PC-9 (cell line): ENCODE results near the gene STAP2. TPM values are rescaled to one million over a fixed set of nuclear protein-coding genes. Genes with fewer than 3 reads are reported as not detected.
A peak's percentile ranks its signal among the peaks of the same experiment; 100 is the strongest.

ENCODE experiments used
- BruUV-seq: library from RNA; stranded (reverse); fragments of 400-500 nt; replicated peaks from 2 replicates; lab custom pipeline; 2021; lab: Mats Ljungman, UMichigan
- CTCF ChIA-PET: fragments of 300-600 bp; sonication (Branson Sonifier 250); formaldehyde crosslinking; loops from one replicate; lab custom pipeline; 2022; ENCODE audit warnings: antibody characterized with exemption; lab: Charles Lee
- POLR2A ChIA-PET: fragments of 300-600 bp; sonication (Branson Sonifier 250); formaldehyde crosslinking; loops from one replicate; lab custom pipeline; 2022; ENCODE audit warnings: antibody characterized with exemption; ENCODE audit not compliant: unreplicated experiment; lab: Charles Lee
- DNase-seq, 2 experiments: peaks; one replicate each; pipeline versions ENCODE4 v3.0.0 to v3.0.0-alpha.2; 2015 to 2022; ENCODE audit warnings: mixed read lengths in 1 of 2
- H2AFZ ChIP-seq: fragments of 200-600 bp; sonication (generic); 2 replicates; pipeline ENCODE4 v1.8.1; 2017; ENCODE audit warnings: antibody characterized with exemption
- H3F3A ChIP-seq: fragments of 200-600 bp; sonication (generic); 2 replicates; pipeline ENCODE4 v1.8.1; 2017; ENCODE audit warnings: antibody characterized with exemption, mild to moderate bottlenecking, low read depth; ENCODE audit not compliant: insufficient read depth
- H3K27ac ChIP-seq: fragments of 200-600 bp; sonication (generic); 2 replicates; pipeline ENCODE4 v1.6.1; 2016; ENCODE audit warnings: mixed run types
- H3K27me3 ChIP-seq: fragments of 200-600 bp; sonication (generic); 2 replicates; pipeline ENCODE4 v1.6.1; 2016; ENCODE audit warnings: low read depth, mixed run types; ENCODE audit not compliant: insufficient read depth
- H3K36me3 ChIP-seq: fragments of 200-600 bp; sonication (generic); 2 replicates; pipeline ENCODE4 v1.6.1; 2016; ENCODE audit warnings: low read depth, mixed run types
- H3K4me1 ChIP-seq: fragments of 200-600 bp; sonication (generic); replicated peaks from 2 replicates; pipeline ENCODE4 v1.6.1; 2016; ENCODE audit warnings: mixed run types; ENCODE audit not compliant: insufficient read depth
- H3K4me2 ChIP-seq: fragments of 200-600 bp; sonication (generic); 2 replicates; pipeline ENCODE4 v1.6.1; 2017; ENCODE audit warnings: mixed run types
- H3K4me3 ChIP-seq: fragments of 200-600 bp; sonication (generic); 2 replicates; pipeline ENCODE4 v1.6.1; 2016; ENCODE audit warnings: mixed run types
- H3K79me2 ChIP-seq: fragments of 200-600 bp; sonication (generic); 2 replicates; pipeline ENCODE4 v1.6.1; 2017; ENCODE audit warnings: low read depth, mixed run types
- H3K9me2 ChIP-seq: fragments of 200-600 bp; sonication (generic); 2 replicates; pipeline ENCODE4 v1.8.1; 2017; ENCODE audit warnings: mild to moderate bottlenecking; ENCODE audit not compliant: insufficient read depth
- H3K9me3 ChIP-seq: fragments of 200-600 bp; sonication (generic); 2 replicates; pipeline ENCODE4 v1.8.1; 2016; ENCODE audit warnings: low read depth; ENCODE audit not compliant: insufficient read depth
- H4K20me1 ChIP-seq: fragments of 200-600 bp; sonication (generic); 2 replicates; pipeline ENCODE4 v1.8.1; 2017; ENCODE audit not compliant: insufficient read depth
- EZH2 ChIP-seq: fragments of 200-600 bp; sonication (generic); IDR thresholded peaks from 2 replicates; pipeline ENCODE4 v1.8.0; 2017; ENCODE audit warnings: antibody characterized with exemption, low read depth
- intact Hi-C: fragments of 100-400 bp; cut with micrococcal nuclease; formaldehyde crosslinking; loops from one replicate; pipeline ENCODE4 v1.10.0; 2022; ENCODE audit not compliant: unreplicated experiment
- total RNA-seq: library from RNA; stranded (reverse); gene quantifications from 2 replicates; pipeline ENCODE4 v1.2.3, GENCODE V29; 2021
- TF ChIP-seq, protein P1 (sequence below): fragments of 200-600 bp; sonication (generic); conservative IDR thresholded peaks from 2 replicates; pipeline ENCODE4 v1.6.1; 2017; ENCODE audit warnings: mixed run types, antibody characterized with exemption, mild to moderate bottlenecking, moderate library complexity

Gene STAP2
- total RNA-seq, 1 experiment from 2014 or later = 29.8 TPM

DNA sequence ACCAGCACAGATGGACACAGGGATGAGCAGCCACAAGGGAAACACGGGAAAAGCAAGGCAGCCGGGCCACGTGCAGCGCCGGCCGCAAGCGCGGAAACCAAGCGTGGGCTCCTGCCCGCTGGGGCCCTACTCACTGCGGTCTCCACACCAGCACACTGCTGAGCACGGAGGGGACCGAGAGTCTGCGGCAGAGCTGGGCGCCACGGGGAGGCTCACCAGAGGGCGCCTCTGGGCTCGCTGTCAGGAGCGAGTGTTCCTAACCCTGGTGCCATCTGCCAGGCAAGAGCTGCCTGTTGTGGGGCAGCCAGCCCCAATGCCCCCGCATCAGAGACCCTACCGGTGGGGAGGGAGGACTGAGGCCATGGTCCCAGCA lies 31.2 kb upstream of the STAP2 start:
- intact Hi-C loops = loop anchor here (1.0 to 10.0 kb wide), 2 partner anchors 30 to 355 kb away; partner anchors contain the start of genes DPP9 and SH3GL1
- H3F3A ChIP-seq = peaks cover 8% of the 10 kb centered on the region
- peaks cover 12% of the 10 kb centered on the region for H3K79me2 ChIP-seq
- H3K36me3 ChIP-seq = no peaks in the 10 kb centered on the region
- ChIA-PET CTCF (interaction anchor here (0.6 kb wide), 1 partner anchor 17 kb away, joined by 8 read pairs; no protein-coding TSS in a partner anchor), POLR2A (interaction anchor here (0.5 kb wide), 1 partner anchor 26 kb away, joined by 6 read pairs; the partner anchor contains the start of gene MPND)
- H3K9me2 ChIP-seq = no peaks in the 10 kb centered on the region
- H3K27me3 ChIP-seq = no peaks in the 10 kb centered on the region
- H3K4me3 ChIP-seq = no peak overlapping the region
- TF ChIP-seq EZH2 = no peak
- TF ChIP-seq, protein P1, sequence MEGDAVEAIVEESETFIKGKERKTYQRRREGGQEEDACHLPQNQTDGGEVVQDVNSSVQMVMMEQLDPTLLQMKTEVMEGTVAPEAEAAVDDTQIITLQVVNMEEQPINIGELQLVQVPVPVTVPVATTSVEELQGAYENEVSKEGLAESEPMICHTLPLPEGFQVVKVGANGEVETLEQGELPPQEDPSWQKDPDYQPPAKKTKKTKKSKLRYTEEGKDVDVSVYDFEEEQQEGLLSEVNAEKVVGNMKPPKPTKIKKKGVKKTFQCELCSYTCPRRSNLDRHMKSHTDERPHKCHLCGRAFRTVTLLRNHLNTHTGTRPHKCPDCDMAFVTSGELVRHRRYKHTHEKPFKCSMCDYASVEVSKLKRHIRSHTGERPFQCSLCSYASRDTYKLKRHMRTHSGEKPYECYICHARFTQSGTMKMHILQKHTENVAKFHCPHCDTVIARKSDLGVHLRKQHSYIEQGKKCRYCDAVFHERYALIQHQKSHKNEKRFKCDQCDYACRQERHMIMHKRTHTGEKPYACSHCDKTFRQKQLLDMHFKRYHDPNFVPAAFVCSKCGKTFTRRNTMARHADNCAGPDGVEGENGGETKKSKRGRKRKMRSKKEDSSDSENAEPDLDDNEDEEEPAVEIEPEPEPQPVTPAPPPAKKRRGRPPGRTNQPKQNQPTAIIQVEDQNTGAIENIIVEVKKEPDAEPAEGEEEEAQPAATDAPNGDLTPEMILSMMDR = no peak
- no peaks in the 10 kb centered on the region for H4K20me1 ChIP-seq
- H3K4me2 ChIP-seq = no peak overlapping the region
- no TSS peak for BruUV-seq
- H3K9me3 ChIP-seq = no peaks in the 10 kb centered on the region
- no peak overlapping the region for H3K27ac ChIP-seq
- no peak overlapping the region for H2AFZ ChIP-seq
- peaks cover 17% of the 10 kb centered on the region for H3K4me1 ChIP-seq
- peak in 1 of 2 experiments; percentile 29 for DNase-seq

DNA sequence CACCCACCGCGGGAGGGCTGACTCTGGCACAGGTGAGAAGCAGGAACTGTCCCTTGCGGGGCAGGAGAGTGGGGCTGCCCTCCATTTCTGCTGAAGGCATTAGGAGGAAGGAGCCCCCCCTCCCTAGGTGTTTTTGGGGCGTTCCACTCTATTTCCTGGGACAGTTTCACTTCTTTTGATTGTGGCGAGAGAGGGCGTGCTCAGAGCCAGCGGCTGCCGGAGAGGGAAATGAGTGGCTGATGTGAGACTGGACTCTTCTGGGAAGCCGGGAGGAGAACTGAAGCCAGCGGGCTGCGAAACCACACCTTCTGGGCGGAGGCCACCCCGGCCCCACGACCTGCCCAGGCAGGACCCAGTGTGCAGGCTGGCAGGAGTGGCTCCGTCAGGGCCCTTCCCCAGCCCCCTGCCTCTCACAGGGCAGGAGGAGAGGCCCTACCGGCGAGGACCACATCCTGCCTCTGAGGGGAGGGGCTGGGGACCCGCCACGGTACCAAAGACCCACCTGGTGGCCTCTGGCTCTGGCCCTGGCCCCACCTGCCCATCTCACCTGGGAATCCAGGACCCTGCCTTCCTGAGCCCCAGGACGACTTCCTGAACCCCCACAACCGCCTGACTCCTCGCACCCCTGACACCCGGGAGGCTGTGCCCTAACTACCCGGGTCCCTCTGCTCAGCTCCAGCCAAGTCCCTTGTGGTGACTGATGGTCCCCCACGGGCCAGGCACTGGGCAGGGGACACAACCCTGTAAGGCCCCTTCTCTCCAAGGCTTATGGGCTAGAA lies 30.7 kb upstream of the STAP2 start:
- TF ChIP-seq, protein P1 = no peak
- Histone ChIP-seq H3K4me1 (peaks cover 12% of the 10 kb centered on the region), H3K79me2 (peaks cover 12% of the 10 kb centered on the region), H3K27ac (no peak overlapping the region), H3K27me3 (no peaks in the 10 kb centered on the region), H3K9me2 (no peaks in the 10 kb centered on the region), H3K4me2 (no peak overlapping the region), H3K4me3 (no peak overlapping the region), H4K20me1 (no peaks in the 10 kb centered on the region), H3K36me3 (no peaks in the 10 kb centered on the region), H3F3A (peaks cover 4% of the 10 kb centered on the region; the same call in 1 of the 2 replicates), H3K9me3 (no peaks in the 10 kb centered on the region), H2AFZ (no peak overlapping the region)
- DNase-seq = peak in 1 of 2 experiments; percentile 82
- BruUV-seq = no TSS peak
- intact Hi-C loops = loop anchor here (1.0 kb wide), 1 partner anchor 31 kb away; the partner anchor contains the start of gene SH3GL1
- CTCF ChIA-PET = interaction anchor here (0.6 kb wide), 1 partner anchor 17 kb away, joined by 8 read pairs; no protein-coding TSS in a partner anchor
- POLR2A ChIA-PET = interaction anchor here (0.6 kb wide), 1 partner anchor 40 kb away, joined by 3 read pairs; no protein-coding TSS in a partner anchor

DNA sequence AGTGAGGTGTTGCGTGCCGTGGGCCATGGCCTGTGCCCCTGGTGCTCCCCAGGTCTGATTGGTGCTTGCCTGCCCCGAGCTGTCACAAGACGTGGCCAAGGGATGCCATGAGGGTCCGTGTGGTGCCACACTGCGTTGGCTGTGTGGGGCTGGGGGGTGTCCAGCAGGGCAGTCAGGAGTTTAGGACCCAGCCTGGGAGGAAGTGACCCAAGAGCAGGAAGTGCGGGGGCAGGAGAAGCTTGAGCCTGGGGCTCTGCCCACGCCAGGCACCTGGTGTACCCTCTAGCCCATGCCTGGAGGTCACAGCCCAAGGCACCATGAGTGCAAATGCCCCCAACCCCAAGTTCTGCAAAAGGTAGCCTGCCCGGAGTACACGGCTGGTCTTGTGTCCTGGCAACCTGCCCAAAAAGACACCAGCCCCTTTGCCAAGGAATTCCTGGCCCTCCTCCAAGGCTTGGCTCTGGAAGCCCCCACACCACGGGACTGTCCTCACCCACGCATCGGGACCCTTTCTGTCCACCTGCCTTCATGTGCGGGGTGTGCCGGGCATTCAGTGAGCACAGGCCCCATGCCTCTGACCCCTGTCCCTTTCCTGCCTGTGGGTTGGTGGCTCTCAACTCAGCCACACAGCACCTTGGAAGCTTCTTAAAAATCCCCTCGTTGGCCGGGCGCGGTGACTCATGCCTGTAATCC lies 29.6 kb upstream of the STAP2 start:
- Histone ChIP-seq H3K4me1 (peaks cover 1% of the 10 kb centered on the region; the same call in 1 of the 2 replicates), H3K27me3 (no peaks in the 10 kb centered on the region), H3K79me2 (peaks cover 9% of the 10 kb centered on the region; the same call in 1 of the 2 replicates), H3K4me2 (no peak overlapping the region), H3K9me2 (no peaks in the 10 kb centered on the region), H4K20me1 (no peaks in the 10 kb centered on the region), H3K27ac (no peak overlapping the region), H3K4me3 (no peak overlapping the region), H3K9me3 (no peaks in the 10 kb centered on the region), H3F3A (no peaks in the 10 kb centered on the region), H2AFZ (no peak overlapping the region), H3K36me3 (no peaks in the 10 kb centered on the region)
- ChIA-PET CTCF (no interaction called here), POLR2A (interaction anchor here (0.6 kb wide), 1 partner anchor 41 kb away, joined by 3 read pairs; no protein-coding TSS in a partner anchor)
- TF ChIP-seq, protein P1 = no peak
- no peak for TF ChIP-seq EZH2
- no TSS peak for BruUV-seq
- no peak for DNase-seq
- intact Hi-C loops = no loop called here
